Activated CD4-positive, alpha-beta T cell treated with anti-CD3 and anti-CD28 coated beads, Interleukin-10, Interleukin-2, amounts not matched to agents 100 ng/mL and 50 ng/mL, durations not matched to agents 16 hours and 8 hours (primary cell): ENCODE data around the gene RFC4.
"Not testable (repeated sequence)": the region's sequence is repeated elsewhere in the genome, so short reads cannot be mapped to it uniquely, and the experiment has no call there.

Experiments
- DNase-seq: peaks from one replicate; pipeline ENCODE4 v3.0.0-alpha.2; 2020

RFC4 gene, protein sequence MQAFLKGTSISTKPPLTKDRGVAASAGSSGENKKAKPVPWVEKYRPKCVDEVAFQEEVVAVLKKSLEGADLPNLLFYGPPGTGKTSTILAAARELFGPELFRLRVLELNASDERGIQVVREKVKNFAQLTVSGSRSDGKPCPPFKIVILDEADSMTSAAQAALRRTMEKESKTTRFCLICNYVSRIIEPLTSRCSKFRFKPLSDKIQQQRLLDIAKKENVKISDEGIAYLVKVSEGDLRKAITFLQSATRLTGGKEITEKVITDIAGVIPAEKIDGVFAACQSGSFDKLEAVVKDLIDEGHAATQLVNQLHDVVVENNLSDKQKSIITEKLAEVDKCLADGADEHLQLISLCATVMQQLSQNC

GRCh38 chr3:186806089-186807055, at the start of gene RFC4:
Gene RFC4, minus strand, starts transcription at chr3:186806482. Its CDS starts 1,769 bp downstream, at chr3:186804713.
- peak; percentile 93 for DNase-seq

GRCh38 chr3:186854954-186855353, 48.7 kb upstream of the RFC4 start:
- DNase-seq: no peak

GRCh38 chr3:186854146-186854545, 47.9 kb upstream of the RFC4 start:
- DNase-seq: no peak

GRCh38 chr3:186852994-186853393, 46.7 kb upstream of the RFC4 start:
- no peak for DNase-seq

- not testable (repeated sequence) for DNase-seq
These were observed 45.6 kb upstream of the RFC4 start for GRCh38 chr3:186851835-186852234.

- DNase-seq: peak; percentile 74
These were observed 43.2 kb upstream of the RFC4 start for GRCh38 chr3:186849374-186849975.

GRCh38 chr3:186847437-186847836, 41.2 kb upstream of the RFC4 start:
- no peak for DNase-seq

DNA sequence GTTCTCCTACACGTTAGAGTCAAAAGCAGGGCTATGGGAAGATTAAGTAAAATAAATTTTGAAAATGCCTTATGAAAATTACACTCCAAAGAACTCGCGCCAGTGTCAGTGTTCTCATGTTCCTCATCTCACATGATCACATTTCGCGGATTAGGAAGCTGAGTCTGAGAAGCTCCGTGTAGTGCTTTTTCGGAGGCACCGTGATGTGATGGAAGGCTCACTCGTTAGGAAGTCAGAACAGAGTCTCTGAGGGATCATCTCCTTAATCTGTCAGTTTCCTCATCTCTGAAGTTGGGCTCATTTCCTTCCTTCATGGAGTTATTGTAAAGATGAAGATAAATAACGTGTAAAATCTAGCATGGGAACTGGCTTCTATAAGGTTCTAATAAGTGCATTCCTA, 39.5 kb upstream of the RFC4 start:
- no peak for DNase-seq

- no peak for DNase-seq
These were observed 38.6 kb upstream of the RFC4 start for GRCh38 chr3:186844908-186845307.

- no peak for DNase-seq
These were observed 36.8 kb upstream of the RFC4 start for GRCh38 chr3:186843039-186843432.

- DNase-seq: no peak
These were observed 36.2 kb upstream of the RFC4 start, which contains the start of gene ADIPOQ for GRCh38 chr3:186842426-186843038. Gene ADIPOQ, plus strand, starts transcription at chr3:186842710. Its CDS starts 10,349 bp downstream, at chr3:186853059.

DNA sequence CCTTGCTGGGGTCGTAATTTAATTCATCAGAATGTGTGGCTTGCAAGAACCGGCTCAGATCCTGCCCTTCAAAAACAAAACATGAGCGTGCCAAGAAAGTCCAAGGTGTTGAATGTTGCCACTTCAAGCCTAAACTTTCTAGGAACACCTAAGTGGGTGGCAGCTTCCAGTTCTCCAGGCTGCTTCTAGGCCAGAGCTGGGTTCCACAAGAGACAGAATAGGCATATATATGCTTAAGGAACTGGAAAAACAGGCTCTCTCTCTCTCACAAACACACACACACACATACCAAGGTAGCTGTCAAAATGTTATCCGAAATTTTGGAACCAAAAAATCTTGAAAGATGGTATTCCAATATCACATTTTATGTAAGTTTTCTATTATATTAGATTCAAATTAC, 35.3 kb upstream of the RFC4 start:
- DNase-seq: no peak

- DNase-seq: no peak
These were observed 33.8 kb upstream of the RFC4 start for GRCh38 chr3:186839874-186840641.

DNA sequence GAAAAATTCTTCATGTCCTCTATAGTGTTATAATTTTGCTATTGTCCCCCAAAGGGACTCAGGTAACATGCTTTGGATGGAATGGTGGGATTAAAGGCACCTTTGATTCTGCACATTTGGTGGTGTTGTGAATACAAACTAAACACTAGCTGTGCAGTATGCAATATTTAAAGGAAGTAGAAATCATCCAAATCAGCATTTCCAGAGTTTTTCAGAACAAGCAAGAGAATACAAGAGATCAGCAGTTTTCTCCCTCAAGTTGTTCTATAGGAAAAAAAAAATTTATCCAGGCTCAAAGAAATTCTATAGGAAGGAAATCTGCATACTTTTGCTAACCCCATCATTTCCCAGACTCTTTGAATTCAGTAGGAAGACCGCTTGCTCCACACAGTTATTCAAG, 26.0 kb upstream of the RFC4 start:
- DNase-seq: no peak

- DNase-seq: no peak
These were observed 25.5 kb upstream of the RFC4 start for GRCh38 chr3:186831798-186832197.

DNA sequence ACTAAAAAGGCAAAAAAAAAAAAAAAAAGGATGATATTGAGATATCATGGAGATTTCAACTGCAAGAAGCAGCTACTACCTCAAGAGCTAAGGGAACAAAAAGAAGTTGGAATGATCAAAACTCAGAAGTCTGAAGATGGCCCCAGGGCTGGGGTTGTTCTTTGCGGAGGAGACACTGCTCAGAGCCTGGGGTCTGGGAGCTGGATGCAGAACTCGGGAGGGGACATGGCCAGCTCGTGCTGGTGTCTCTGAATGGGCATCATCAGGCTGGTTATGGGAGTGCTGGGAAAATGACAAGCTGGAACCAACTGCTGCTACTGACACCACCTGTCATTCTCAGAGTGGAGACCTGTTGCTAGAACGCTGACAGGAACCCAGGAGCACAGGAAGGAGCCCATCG, 22.1 kb upstream of the RFC4 start:
- DNase-seq: no peak

DNA sequence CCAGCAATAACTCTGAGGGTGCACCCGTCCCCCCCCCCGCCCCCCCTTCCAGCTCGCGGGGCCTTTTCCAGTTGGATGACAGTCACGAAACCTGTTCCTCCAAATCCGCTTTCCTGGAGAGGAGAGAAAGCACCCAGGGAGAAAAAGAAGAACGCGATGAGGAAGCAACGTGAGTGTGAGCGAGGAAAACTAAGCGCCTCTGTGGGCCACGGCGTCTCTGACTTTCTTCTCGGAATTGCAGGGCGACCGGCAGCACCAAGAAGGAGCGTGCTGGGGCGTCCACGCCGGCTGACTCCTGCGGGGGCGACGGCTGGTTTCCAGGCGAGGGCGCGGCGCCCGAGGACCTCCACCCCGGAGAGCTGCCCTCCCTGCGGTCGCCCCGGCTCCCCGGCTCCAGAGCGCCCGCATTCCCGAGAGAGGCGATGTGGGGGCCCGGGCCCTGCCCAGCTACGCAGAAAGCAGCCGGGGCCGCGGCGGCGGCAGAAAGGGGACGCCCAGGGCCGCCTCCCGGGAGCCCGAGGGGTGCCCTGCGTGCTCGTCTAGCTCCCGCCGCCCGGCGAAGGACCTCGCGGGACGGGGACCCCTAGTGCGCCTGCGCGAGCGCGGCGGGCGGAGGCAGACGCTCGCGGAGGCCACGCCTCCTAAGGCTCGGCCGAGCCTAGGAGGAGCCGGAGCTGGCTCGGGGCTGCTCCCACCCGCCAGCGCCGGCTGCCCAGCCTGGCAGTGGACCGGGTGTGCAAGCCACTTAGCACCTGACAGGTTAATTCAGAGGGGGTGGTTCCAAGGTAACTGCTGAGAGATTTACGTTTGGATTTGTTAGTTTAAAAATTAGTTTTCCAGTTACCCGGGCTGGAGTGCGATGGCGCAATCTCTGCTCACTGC, 20.9 kb upstream of the RFC4 start:
- DNase-seq: peak; percentile 93

GRCh38 chr3:186826410-186826975, 20.2 kb upstream of the RFC4 start:
- DNase-seq: peak; percentile 44

DNA sequence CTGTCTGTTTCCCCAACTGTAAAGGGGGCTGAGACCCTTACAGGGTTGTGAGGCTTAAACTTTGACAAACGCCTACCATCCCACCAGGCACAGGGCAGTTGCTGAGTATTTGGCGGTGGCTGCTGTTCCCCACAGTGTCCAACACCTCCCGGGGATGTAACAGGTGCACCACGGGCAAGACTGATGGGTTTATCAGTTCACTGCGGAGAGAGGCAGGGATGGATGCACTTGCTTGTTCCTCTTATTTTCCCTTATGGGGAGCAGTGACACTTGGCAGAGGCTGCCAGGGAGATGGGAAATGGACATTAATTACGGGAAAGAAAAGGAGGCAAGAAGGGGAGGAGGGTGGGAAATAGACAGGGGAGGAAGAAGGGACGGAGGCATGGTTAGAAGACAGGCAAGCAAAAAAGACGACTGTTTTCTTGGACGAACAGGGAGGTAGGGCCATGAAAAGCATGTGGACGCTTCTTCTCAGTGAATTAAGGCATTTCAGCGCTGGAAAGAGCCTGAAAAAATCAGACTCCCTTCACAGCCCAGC, 19.7 kb upstream of the RFC4 start:
- DNase-seq: no peak

- DNase-seq: peak; percentile 66
These were observed 19.1 kb upstream of the RFC4 start for GRCh38 chr3:186825294-186825821.
